ENCODE results near the gene GJD2. TPM values are rescaled to one million over a fixed set of nuclear protein-coding genes. Genes with fewer than 3 reads are reported as not detected.

GJD2 gene
- total and polyA plus RNA-seq, 2 of the 13 experiments (the other 11 are each of a cell fraction or from before 2014, with no cell fraction given): not detected

GRCh38 chr15:34713635-34714034, 41.2 kb downstream of the GJD2 start:
- Histone ChIP-seq H3K27me3 (ENCODE audit: control insufficient read depth in 1 of 2, insufficient read depth in 2 of 2, low read length in 2 of 2) (no peaks in the 10 kb centered on the region), H3K9me3 (ENCODE audit: low read length) (no peaks in the 10 kb centered on the region), H3K36me3 (replicated peaks in 1 of 2; ENCODE audit: control insufficient read depth in 1 of 2, insufficient read depth in 2 of 2, low read length in 2 of 2) (no peaks in the 10 kb centered on the region), H3K27ac (ENCODE audit: extremely low read length, insufficient read depth, low read length) (no peak overlapping the region), H2AFZ (ENCODE audit: low read length) (no peak overlapping the region), H4K20me1 (ENCODE audit: insufficient read depth, low read length) (no peaks in the 10 kb centered on the region), H3K4me3 (replicated peaks in 1 of 3; ENCODE audit: insufficient read depth in 1 of 3, low read depth in 2 of 3, low read length in 3 of 3) (no peak overlapping the region), H3K4me2 (ENCODE audit: low read depth, low read length) (no peak overlapping the region), H3K4me1 (ENCODE audit: insufficient read depth, low read length) (no peaks in the 10 kb centered on the region), H3K9ac (ENCODE audit: insufficient read depth, low read depth, low read length) (no peak overlapping the region), H3K79me2 (ENCODE audit: insufficient read depth, low read length) (no peaks in the 10 kb centered on the region)
- intact Hi-C loops (cut with micrococcal nuclease; ENCODE audit: unreplicated experiment) (no loop called here), in situ Hi-C loops (cut with HindIII; ENCODE audit: extremely low pct_ligation_motif_present, low pct_unique_long_range_greater_than_20kb) (no loop called here)
- ATAC-seq (no peak), FAIRE-seq (no peak), DNase-seq (ENCODE audit: low spot score) (no peak)
- WGBS (ENCODE audit: low lambda C conversion rate): 0% methylated on average over 1 of the region's 1 CpG
- ChIA-PET CTCF (ENCODE audit: low intra/inter-chr PET ratio, low total read pairs) (no interaction called here), POLR2A (no interaction called here)
- TF ChIP-seq, protein P1, sequence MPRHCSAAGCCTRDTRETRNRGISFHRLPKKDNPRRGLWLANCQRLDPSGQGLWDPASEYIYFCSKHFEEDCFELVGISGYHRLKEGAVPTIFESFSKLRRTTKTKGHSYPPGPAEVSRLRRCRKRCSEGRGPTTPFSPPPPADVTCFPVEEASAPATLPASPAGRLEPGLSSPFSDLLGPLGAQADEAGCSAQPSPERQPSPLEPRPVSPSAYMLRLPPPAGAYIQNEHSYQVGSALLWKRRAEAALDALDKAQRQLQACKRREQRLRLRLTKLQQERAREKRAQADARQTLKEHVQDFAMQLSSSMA (CRISPR knock-in tag; IDR thresholded peaks at IDR 0.05): no peak
- TF ChIP-seq, protein P2, sequence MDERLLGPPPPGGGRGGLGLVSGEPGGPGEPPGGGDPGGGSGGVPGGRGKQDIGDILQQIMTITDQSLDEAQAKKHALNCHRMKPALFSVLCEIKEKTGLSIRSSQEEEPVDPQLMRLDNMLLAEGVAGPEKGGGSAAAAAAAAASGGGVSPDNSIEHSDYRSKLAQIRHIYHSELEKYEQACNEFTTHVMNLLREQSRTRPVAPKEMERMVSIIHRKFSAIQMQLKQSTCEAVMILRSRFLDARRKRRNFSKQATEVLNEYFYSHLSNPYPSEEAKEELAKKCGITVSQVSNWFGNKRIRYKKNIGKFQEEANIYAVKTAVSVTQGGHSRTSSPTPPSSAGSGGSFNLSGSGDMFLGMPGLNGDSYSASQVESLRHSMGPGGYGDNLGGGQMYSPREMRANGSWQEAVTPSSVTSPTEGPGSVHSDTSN (CRISPR knock-in tag; IDR thresholded peaks at IDR 0.05): no peak
- TF ChIP-seq PLSCR1 (CRISPR knock-in tag; IDR thresholded peaks at IDR 0.05; ENCODE audit: borderline replicate concordance) (no peak), SRSF9 (IDR thresholded peaks at IDR 0.05; ENCODE audit: borderline replicate concordance, insufficient read depth, low read depth, low read length, poor library complexity, severe bottlenecking) (no peak), RFX1 (IDR thresholded peaks at IDR 0.05) (no peak), ZNF367 (CRISPR knock-in tag; IDR thresholded peaks at IDR 0.05; ENCODE audit: borderline replicate concordance) (no peak), HMG20A (CRISPR knock-in tag; IDR thresholded peaks at IDR 0.05; ENCODE audit: borderline replicate concordance) (no peak), KMT2A (CRISPR knock-in tag; IDR thresholded peaks at IDR 0.05) (no peak), BRD4 (CRISPR knock-in tag; IDR thresholded peaks at IDR 0.05) (no peak)
- TF ChIP-seq, protein P3, sequence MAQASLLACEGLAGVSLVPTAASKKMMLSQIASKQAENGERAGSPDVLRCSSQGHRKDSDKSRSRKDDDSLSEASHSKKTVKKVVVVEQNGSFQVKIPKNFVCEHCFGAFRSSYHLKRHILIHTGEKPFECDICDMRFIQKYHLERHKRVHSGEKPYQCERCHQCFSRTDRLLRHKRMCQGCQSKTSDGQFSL (CRISPR knock-in tag; IDR thresholded peaks at IDR 0.05): no peak
- TF ChIP-seq, protein P4, sequence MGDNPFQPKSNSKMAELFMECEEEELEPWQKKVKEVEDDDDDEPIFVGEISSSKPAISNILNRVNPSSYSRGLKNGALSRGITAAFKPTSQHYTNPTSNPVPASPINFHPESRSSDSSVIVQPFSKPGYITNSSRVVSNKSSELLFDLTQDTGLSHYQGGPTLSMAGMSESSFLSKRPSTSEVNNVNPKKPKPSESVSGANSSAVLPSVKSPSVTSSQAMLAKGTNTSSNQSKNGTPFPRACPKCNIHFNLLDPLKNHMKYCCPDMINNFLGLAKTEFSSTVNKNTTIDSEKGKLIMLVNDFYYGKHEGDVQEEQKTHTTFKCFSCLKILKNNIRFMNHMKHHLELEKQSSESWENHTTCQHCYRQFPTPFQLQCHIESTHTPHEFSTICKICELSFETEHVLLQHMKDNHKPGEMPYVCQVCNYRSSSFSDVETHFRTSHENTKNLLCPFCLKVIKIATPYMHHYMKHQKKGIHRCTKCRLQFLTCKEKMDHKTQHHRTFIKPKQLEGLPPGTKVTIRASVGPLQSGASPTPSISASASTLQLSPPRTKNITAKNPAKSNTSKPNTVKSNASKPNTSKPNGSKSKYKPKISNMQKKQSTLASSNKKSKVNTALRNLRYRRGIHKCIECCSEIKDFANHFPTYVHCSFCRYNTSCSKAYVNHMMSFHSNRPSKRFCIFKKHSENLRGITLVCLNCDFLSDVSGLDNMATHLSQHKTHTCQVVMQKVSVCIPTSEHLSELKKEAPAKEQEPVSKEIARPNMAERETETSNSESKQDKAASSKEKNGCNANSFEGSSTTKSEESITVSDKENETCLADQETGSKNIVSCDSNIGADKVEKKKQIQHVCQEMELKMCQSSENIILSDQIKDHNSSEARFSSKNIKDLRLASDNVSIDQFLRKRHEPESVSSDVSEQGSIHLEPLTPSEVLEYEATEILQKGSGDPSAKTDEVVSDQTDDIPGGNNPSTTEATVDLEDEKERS (CRISPR knock-in tag; IDR thresholded peaks at IDR 0.05): no peak
- no TSS peak for BruUV-seq (replicated peaks)
